HEK293 (cell line): Measurements from ENCODE around the gene MMRN2.

ENCODE experiments used
- CTCF ChIP-seq: fragments of 450-650 bp; formaldehyde crosslinking; IDR thresholded peaks from 2 replicates; pipeline ENCODE4 v1.5.1; 2016; ENCODE audit warnings: missing biosample characterization, missing genetic modification characterization
- EGR2 ChIP-seq: fragments of 450-650 bp; formaldehyde crosslinking; IDR thresholded peaks from 2 replicates; pipeline ENCODE4 v1.5.1; 2016; ENCODE audit warnings: low read depth, missing biosample characterization, missing genetic modification characterization
- ELK4 ChIP-seq: IDR thresholded peaks from 2 replicates; pipeline ENCODE4 v1.6.1; 2011; ENCODE audit warnings: mild to moderate bottlenecking, low read depth, low read length, borderline replicate concordance
- KLF17 ChIP-seq: fragments of 450-650 bp; formaldehyde crosslinking; IDR thresholded peaks from 2 replicates; pipeline ENCODE4 v1.5.1; 2016; ENCODE audit warnings: missing biosample characterization, missing genetic modification characterization
- PATZ1 ChIP-seq: fragments of 450-650 bp; formaldehyde crosslinking; IDR thresholded peaks from 2 replicates; pipeline ENCODE4 v1.5.1; 2016; ENCODE audit warnings: missing biosample characterization, missing genetic modification characterization
- PRDM2 ChIP-seq: fragments of 450-650 bp; formaldehyde crosslinking; IDR thresholded peaks from 2 replicates; pipeline ENCODE4 v1.5.1; 2016; ENCODE audit warnings: missing biosample characterization, missing genetic modification characterization, borderline replicate concordance
- SP2 ChIP-seq: fragments of 450-650 bp; formaldehyde crosslinking; IDR thresholded peaks from 2 replicates; pipeline ENCODE4 v1.5.1; 2016; ENCODE audit warnings: missing biosample characterization, missing genetic modification characterization
- SP7 ChIP-seq: fragments of 450-650 bp; formaldehyde crosslinking; IDR thresholded peaks from 2 replicates; pipeline ENCODE4 v1.5.1; 2016; ENCODE audit warnings: missing biosample characterization, missing genetic modification characterization
- ZBTB1 ChIP-seq: fragments of 450-650 bp; formaldehyde crosslinking; IDR thresholded peaks from 2 replicates; pipeline ENCODE4 v1.5.1; 2016; ENCODE audit warnings: missing biosample characterization, missing genetic modification characterization
- ZBTB44 ChIP-seq: fragments of 450-650 bp; IDR thresholded peaks from 2 replicates; pipeline ENCODE4 v1.5.1; 2018; ENCODE audit warnings: missing biosample characterization, mild to moderate bottlenecking, missing genetic modification characterization
- ZBTB6 ChIP-seq: fragments of 450-650 bp; formaldehyde crosslinking; IDR thresholded peaks from 2 replicates; pipeline ENCODE4 v1.5.1; 2017; ENCODE audit warnings: missing biosample characterization, missing genetic modification characterization
- ZNF155 ChIP-seq: fragments of 450-650 bp; formaldehyde crosslinking; IDR thresholded peaks from 2 replicates; pipeline ENCODE4 v1.5.1; 2016; ENCODE audit warnings: missing biosample characterization, missing genetic modification characterization
- ZNF184 ChIP-seq: fragments of 450-650 bp; IDR thresholded peaks from 2 replicates; pipeline ENCODE4 v1.5.1; 2018; ENCODE audit warnings: missing biosample characterization, mild to moderate bottlenecking, missing genetic modification characterization
- ZNF2 ChIP-seq: fragments of 450-650 bp; formaldehyde crosslinking; IDR thresholded peaks from 2 replicates; pipeline ENCODE4 v1.5.1; 2016; ENCODE audit warnings: missing biosample characterization, missing genetic modification characterization
- ZNF362 ChIP-seq: fragments of 450-650 bp; formaldehyde crosslinking; IDR thresholded peaks from 2 replicates; pipeline ENCODE4 v1.5.1; 2016; ENCODE audit warnings: missing biosample characterization, missing genetic modification characterization
- ZNF580 ChIP-seq: fragments of 450-650 bp; formaldehyde crosslinking; IDR thresholded peaks from 2 replicates; pipeline ENCODE4 v1.5.1; 2016; ENCODE audit warnings: missing biosample characterization, missing genetic modification characterization
- ZNF585B ChIP-seq: fragments of 450-650 bp; formaldehyde crosslinking; IDR thresholded peaks from 2 replicates; pipeline ENCODE4 v1.5.1; 2016; ENCODE audit warnings: missing biosample characterization, missing genetic modification characterization
- ZNF707 ChIP-seq: fragments of 450-650 bp; formaldehyde crosslinking; IDR thresholded peaks from 2 replicates; pipeline ENCODE4 v1.5.1; 2016; ENCODE audit warnings: missing biosample characterization, missing genetic modification characterization
- ZNF777 ChIP-seq: fragments of 450-650 bp; formaldehyde crosslinking; IDR thresholded peaks from 2 replicates; pipeline ENCODE4 v1.5.1; 2017; ENCODE audit warnings: missing biosample characterization, missing genetic modification characterization, borderline replicate concordance
- ZSCAN4 ChIP-seq: fragments of 450-650 bp; formaldehyde crosslinking; IDR thresholded peaks from 2 replicates; pipeline ENCODE4 v1.5.1; 2017; ENCODE audit warnings: missing biosample characterization, missing genetic modification characterization

MMRN2 gene

GRCh38 chr10:86960003-86960862, 2.8 kb upstream of the MMRN2 start (continued):
- TF ChIP-seq EGR2 (tag by site-specific recombination) (peak; percentile 52), ZBTB1 (no peak), PRDM2 (tag by site-specific recombination) (no peak), PATZ1 (tag by site-specific recombination) (peak; percentile 75), ZNF707 (tag by site-specific recombination) (no peak), ZBTB44 (tag by site-specific recombination) (no peak), ELK4 (no peak), SP2 (tag by site-specific recombination) (peak; percentile 47), ZNF585B (no peak), ZBTB6 (tag by site-specific recombination) (no peak), KLF17 (peak; percentile 83), ZNF580 (peak; percentile 83; the same call in 1 of the 2 replicates), ZNF155 (tag by site-specific recombination) (no peak), CTCF (tag by site-specific recombination) (peak; percentile 81), ZSCAN4 (tag by site-specific recombination) (peak; percentile 82), ZNF362 (tag by site-specific recombination) (no peak), ZNF2 (tag by site-specific recombination) (0 out of 2 replicates have a peak, but pooled peaks have one; percentile 20), SP7 (tag by site-specific recombination) (0 out of 2 replicates have a peak, but pooled peaks have one; percentile 17), ZNF777 (tag by site-specific recombination) (no peak), ZNF184 (no peak)
